Esophagus muscularis mucosa (tissue), 2 donors: ENCODE measurements around the gene PRAMEF20.

ENCODE experiments used
- POLR2A ChIP-seq: fragments of 450-650 bp; IDR thresholded peaks from one replicate; pipeline ENCODE4 v1.6.1; 2017; ENCODE audit warnings: antibody characterized with exemption, moderate library complexity, mild to moderate bottlenecking, low read depth
- POLR2AphosphoS5 ChIP-seq, 2 donors: sonication (generic); formaldehyde crosslinking; IDR thresholded peaks; one replicate each; pipeline ENCODE4 v1.6.1; 2017; ENCODE audit warnings: antibody characterized with exemption in 2 of 2

GRCh38 chr1:13451399-13451965 lies 41.2 kb downstream of the PRAMEF20 start:
- no peak for TF ChIP-seq POLR2A
- TF ChIP-seq POLR2AphosphoS5 (IDR thresholded peaks at IDR 0.05): no peak
